Aorta (tissue), 5 donors: ENCODE results near the gene MVB12B. TPM values are rescaled to one million over a fixed set of nuclear protein-coding genes. Genes with fewer than 3 reads are reported as not detected.
"Not testable (repeated sequence)": the region's sequence is repeated elsewhere in the genome, so short reads cannot be mapped to it uniquely, and the experiment has no call there.

ENCODE experiments used
- ATAC-seq: fragments of 200-7000 bp; cut with Tn5 transposase; one replicate; pipeline ENCODE4 v1.9.1; 2022; ENCODE audit warnings: moderate library complexity; ENCODE audit not compliant: low FRiP score
- DNase-seq, 2 donors: peaks; one replicate each; pipeline ENCODE4 v3.0.0-alpha.2; 2020
- H3K27ac ChIP-seq, 2 donors: one replicate each; pipeline ENCODE4 v1.5.1; 2013; ENCODE audit warnings: low read length in 2 of 2, mild to moderate bottlenecking in 2 of 2, moderate library complexity in 2 of 2, control low read depth in 1 of 2, inconsistent platforms in 1 of 2, low read depth in 1 of 2
- H3K27me3 ChIP-seq, 2 donors: one replicate each; pipeline ENCODE4 v1.6.1; 2013; ENCODE audit warnings: control low read depth in 1 of 2, low read length in 1 of 2, mild to moderate bottlenecking in 1 of 2, moderate library complexity in 1 of 2; ENCODE audit not compliant: insufficient read depth in 2 of 2, control insufficient read depth in 1 of 2
- H3K36me3 ChIP-seq, 2 donors: one replicate each; pipeline ENCODE4 v1.6.1; 2013; ENCODE audit warnings: control low read depth in 1 of 2, low read length in 1 of 2, mild to moderate bottlenecking in 1 of 2; ENCODE audit not compliant: insufficient read depth in 2 of 2, control insufficient read depth in 1 of 2
- H3K4me1 ChIP-seq, 2 donors: one replicate each; pipeline ENCODE4 v1.6.1; 2013; ENCODE audit warnings: low read length in 2 of 2, control low read depth in 1 of 2, mild to moderate bottlenecking in 1 of 2, moderate library complexity in 1 of 2; ENCODE audit not compliant: insufficient read depth in 2 of 2, control insufficient read depth in 1 of 2
- H3K4me3 ChIP-seq, 2 donors: one replicate each; pipeline ENCODE4 v1.5.1; 2013; ENCODE audit warnings: low read length in 2 of 2, control low read depth in 1 of 2, mild to moderate bottlenecking in 1 of 2
- H3K9me3 ChIP-seq: one replicate; pipeline ENCODE4 v1.6.1; 2013; ENCODE audit warnings: mild to moderate bottlenecking, low read length; ENCODE audit not compliant: control insufficient read depth
- WGBS, 2 donors: extraction: QIAGEN DNeasy Blood & Tissue Kit; methylation state at CpG; one replicate each; pipeline ENCODE4 v1.1.7; 2013; 5-methylcytosine and 5-hydroxymethylcytosine counted together
- intact Hi-C, 2 donors: fragments of 100-400 bp; cut with DNase I; formaldehyde crosslinking; loops; one replicate each; pipeline versions ENCODE4 v1.14.2 to v1.15.0; 2022
- long read RNA-seq, 2 donors: library from polyadenylated mRNA; unstranded; transcript quantifications; one replicate each; pipeline ENCODE4 v2.0.0, GENCODE V29; 2020 to 2021
- polyA plus RNA-seq, 2 donors: library from polyadenylated mRNA; stranded (reverse); fragments of 200-250 nt; gene quantifications; one replicate each; pipeline ENCODE4 v1.2.3, GENCODE V29; 2013
- total RNA-seq, 2 donors: library from RNA; stranded (reverse); fragmentation: NEBNext Ultra II Directional; extraction: Animal tissue kit (Norgen Biotek cat#: 25700); gene quantifications; one replicate each; pipeline ENCODE4 v1.2.1, GENCODE V29; 2021
- donor health status: healthy with polysubstance abuse.
- donor health status: Bipolar disorder and iron deficiency.
- donor health status: DM: no; HTN: no; CAD: no.
- donor health status: DM: no; HTN: no; CAD: no.
- donor health status: DM: yes; HTN: yes; CAD: no.

The MVB12B gene
- total RNA-seq (10 to 100 TPM; 14.7 to 25.5 TPM), polyA plus RNA-seq (1 to 10 TPM; 2.0 to 4.2 TPM)
- long read RNA-seq, donor 1, partial matches to known transcripts = 14 of 21 reads
- long read RNA-seq, donor 1, other reads (novel, unspliced or antisense) = 7 of 21 reads
- long read RNA-seq, donor 2, full-length matches to known transcripts = 3 of 23 reads
- long read RNA-seq, donor 2, partial matches to known transcripts = 1 of 23 reads
- long read RNA-seq, donor 2, other reads (novel, unspliced or antisense) = 19 of 23 reads

GRCh38 chr9:126326228-126327005 is at the start of gene MVB12B:
MVB12B (plus strand) TSS chr9:126326829; CDS start chr9:126326930, 101 bp downstream.
- WGBS, 2 donors = 2 to 19% methylated on average over 12 to 94 of the region's 94 CpGs
- peak; percentile 45 for ATAC-seq
- no peaks in the 10 kb centered on the region for H3K4me1 ChIP-seq
- no peaks in the 10 kb centered on the region for H3K36me3 ChIP-seq
- intact Hi-C loops = loop anchor here in 1 of 2 donors (2.0 kb wide), 1 partner anchor 66 kb away; no protein-coding TSS in a partner anchor
- no peaks in the 10 kb centered on the region for H3K27me3 ChIP-seq
- peak within 1 kb of the TSS; percentile 61 to 79 for H3K4me3 ChIP-seq
- no peaks in the 10 kb centered on the region for H3K9me3 ChIP-seq
- H3K27ac ChIP-seq = peak within 1 kb of the TSS; percentile 37 to 60
- peak; percentile 57 to 84 for DNase-seq

- WGBS, 2 donors = 88% methylated on average over 9 of the region's 9 CpGs
- no peak for ATAC-seq
Measured at GRCh38 chr9:126283799-126284465, 42.7 kb upstream of the MVB12B start.

GRCh38 chr9:126285652-126286051 is 41.0 kb upstream of the MVB12B start:
- DNase-seq, H3K36me3 ChIP-seq, H3K27me3 ChIP-seq, H3K9me3 ChIP-seq, H3K4me3 ChIP-seq, H3K27ac ChIP-seq, H3K4me1 ChIP-seq, intact Hi-C loops, ATAC-seq: not testable (repeated sequence)
- WGBS, 2 donors = 75 to 94% methylated on average over 2 of the region's 2 CpGs

More at GRCh38 chr9:126283799-126284465, 42.7 kb upstream of the MVB12B start:
- Histone ChIP-seq H3K4me1 (no peaks in the 10 kb centered on the region), H3K27ac (no peak overlapping the region), H3K36me3 (no peaks in the 10 kb centered on the region), H3K27me3 (no peaks in the 10 kb centered on the region), H3K9me3 (no peaks in the 10 kb centered on the region), H3K4me3 (no peak overlapping the region)
- intact Hi-C loops = no loop called here
- no peak for DNase-seq

- Histone ChIP-seq H3K27me3 (no peaks in the 10 kb centered on the region), H3K27ac (no peak overlapping the region), H3K9me3 (no peaks in the 10 kb centered on the region), H3K36me3 (no peaks in the 10 kb centered on the region), H3K4me3 (no peak overlapping the region), H3K4me1 (no peaks in the 10 kb centered on the region)
- intact Hi-C loops = no loop called here
- no peak for DNase-seq
- 66 to 78% methylated on average over 6 of the region's 6 CpGs for WGBS, 2 donors
- no peak for ATAC-seq
Measured at GRCh38 chr9:126287166-126287866, 39.3 kb upstream of the MVB12B start.

- H3K4me1 ChIP-seq = no peaks in the 10 kb centered on the region
- 70 to 74% methylated on average over 9 of the region's 9 CpGs for WGBS, 2 donors
- intact Hi-C loops = no loop called here
- no peak for ATAC-seq
- no peaks in the 10 kb centered on the region for H3K36me3 ChIP-seq
- no peak overlapping the region for H3K4me3 ChIP-seq
- DNase-seq = no peak
- H3K27me3 ChIP-seq = peaks cover 0 to 1% of the 10 kb centered on the region in 2 donors
- no peaks in the 10 kb centered on the region for H3K9me3 ChIP-seq
- no peak overlapping the region for H3K27ac ChIP-seq
Measured at GRCh38 chr9:126290871-126291270, 35.8 kb upstream of the MVB12B start.

GRCh38 chr9:126291925-126292324 is 34.7 kb upstream of the MVB12B start:
- intact Hi-C loops = no loop called here
- Histone ChIP-seq H3K36me3 (no peaks in the 10 kb centered on the region), H3K9me3 (no peaks in the 10 kb centered on the region), H3K27ac (no peak overlapping the region), H3K27me3 (peaks cover 0 to 1% of the 10 kb centered on the region in 2 donors), H3K4me1 (no peaks in the 10 kb centered on the region), H3K4me3 (no peak overlapping the region)
- ATAC-seq = no peak
- 93 to 95% methylated on average over 4 of the region's 4 CpGs for WGBS, 2 donors
- no peak for DNase-seq

GRCh38 chr9:126292736-126293521 is 33.7 kb upstream of the MVB12B start:
- intact Hi-C loops = no loop called here
- no peak overlapping the region for H3K27ac ChIP-seq
- 73 to 76% methylated on average over 16 of the region's 16 CpGs for WGBS, 2 donors
- H3K4me3 ChIP-seq = no peak overlapping the region
- no peaks in the 10 kb centered on the region for H3K4me1 ChIP-seq
- H3K36me3 ChIP-seq = no peaks in the 10 kb centered on the region
- peaks cover 0 to 1% of the 10 kb centered on the region in 2 donors for H3K27me3 ChIP-seq
- H3K9me3 ChIP-seq = no peaks in the 10 kb centered on the region
- DNase-seq (no peak), ATAC-seq (peak; percentile 30)

GRCh38 chr9:126293522-126293889 is 33.1 kb upstream of the MVB12B start:
- no peak for ATAC-seq
- Histone ChIP-seq H3K27ac (no peak overlapping the region), H3K36me3 (no peaks in the 10 kb centered on the region), H3K27me3 (peaks cover 0 to 1% of the 10 kb centered on the region in 2 donors), H3K9me3 (no peaks in the 10 kb centered on the region), H3K4me3 (no peak overlapping the region), H3K4me1 (no peaks in the 10 kb centered on the region)
- no peak for DNase-seq
- intact Hi-C loops = no loop called here
- 67 to 68% methylated on average over 9 of the region's 9 CpGs for WGBS, 2 donors
